WTC11 (cell line): ENCODE data around the gene LUC7L. TPM values are rescaled to one million over a fixed set of nuclear protein-coding genes. Genes with fewer than 3 reads are reported as not detected.

Experiments
- ATAC-seq: fragments of 200-7000 bp; cut with Tn5 transposase; 2 replicates; pipeline ENCODE4 v1.10.0; 2021; ENCODE audit warnings: mild to moderate bottlenecking, moderate library complexity
- CTCF ChIA-PET: fragments of 300-600 bp; sonication (Branson Sonifier 250); formaldehyde crosslinking; loops from one replicate; lab custom pipeline; 2021; ENCODE audit warnings: antibody characterized with exemption; lab: Charles Lee
- POLR2A ChIA-PET: fragments of 350-600 bp; sonication (Branson Sonifier 250); formaldehyde crosslinking; loops from one replicate; lab custom pipeline; 2021; ENCODE audit warnings: antibody characterized with exemption; lab: Charles Lee
- DNase-seq: peaks from one replicate; pipeline ENCODE4 v3.0.0; 2021; ENCODE audit warnings: low spot score
- H3K27ac Mint-ChIP-seq: 2 replicates; pipeline ENCODE4 v1.8.0; 2021; ENCODE audit warnings: mixed read lengths
- H3K27me3 Mint-ChIP-seq: 2 replicates; pipeline ENCODE4 v1.8.0; 2021; ENCODE audit warnings: low read depth, mild to moderate bottlenecking, moderate library complexity, mixed read lengths
- H3K36me3 Mint-ChIP-seq: 2 replicates; pipeline ENCODE4 v1.8.0; 2021; ENCODE audit warnings: mixed read lengths
- H3K4me1 Mint-ChIP-seq: 2 replicates; pipeline ENCODE4 v1.8.0; 2022; ENCODE audit warnings: mixed read lengths
- H3K4me3 Mint-ChIP-seq: 2 replicates; pipeline ENCODE4 v1.8.0; 2021; ENCODE audit warnings: mild to moderate bottlenecking, moderate library complexity, mixed read lengths
- H3K9me3 Mint-ChIP-seq: 2 replicates; pipeline ENCODE4 v1.8.0; 2021; ENCODE audit warnings: mixed read lengths
- ARID4B ChIP-seq: sonication (generic); formaldehyde crosslinking; IDR thresholded peaks from 2 replicates; pipeline ENCODE4 v1.8.0; 2023; ENCODE audit warnings: missing genetic modification reagents, mild to moderate bottlenecking, borderline replicate concordance
- ATF1 ChIP-seq: sonication (generic); formaldehyde crosslinking; IDR thresholded peaks from 2 replicates; pipeline ENCODE4 v1.8.1; 2023; ENCODE audit warnings: mild to moderate bottlenecking, moderate library complexity, missing genetic modification reagents
- EMX1 ChIP-seq: fragments of 250-450 bp; sonication (Bioruptor Pico); IDR thresholded peaks from 2 replicates; pipeline ENCODE4 v1.8.0; 2021; ENCODE audit warnings: mild to moderate bottlenecking
- ETV6 ChIP-seq: sonication (generic); formaldehyde crosslinking; IDR thresholded peaks from 2 replicates; pipeline ENCODE4 v1.8.1; 2022; ENCODE audit warnings: mild to moderate bottlenecking, missing genetic modification reagents
- FOXK1 ChIP-seq: sonication (generic); formaldehyde crosslinking; IDR thresholded peaks from 2 replicates; pipeline ENCODE4 v1.8.0; 2022; ENCODE audit warnings: mild to moderate bottlenecking, moderate library complexity, missing genetic modification reagents
- FOXP1 ChIP-seq: sonication (generic); formaldehyde crosslinking; IDR thresholded peaks from 2 replicates; pipeline ENCODE4 v1.8.0; 2022; ENCODE audit warnings: missing genetic modification reagents, mild to moderate bottlenecking, moderate library complexity, borderline replicate concordance
- GABPB1 ChIP-seq: sonication (generic); formaldehyde crosslinking; IDR thresholded peaks from 2 replicates; pipeline ENCODE4 v1.8.1; 2023; ENCODE audit warnings: mild to moderate bottlenecking, missing genetic modification reagents
- IRF1 ChIP-seq: sonication (generic); formaldehyde crosslinking; IDR thresholded peaks from 2 replicates; pipeline ENCODE4 v1.8.0; 2023; ENCODE audit warnings: missing genetic modification reagents
- MXD4 ChIP-seq: fragments of 250-450 bp; sonication (Bioruptor Pico); IDR thresholded peaks from 2 replicates; pipeline ENCODE4 v1.8.0; 2021; ENCODE audit warnings: mild to moderate bottlenecking, moderate library complexity, borderline replicate concordance
- MYBL2 ChIP-seq: sonication (generic); formaldehyde crosslinking; IDR thresholded peaks from 2 replicates; pipeline ENCODE4 v1.8.1; 2023; ENCODE audit warnings: mild to moderate bottlenecking, moderate library complexity, missing genetic modification reagents
- NFE2L1 ChIP-seq: sonication (generic); formaldehyde crosslinking; IDR thresholded peaks from 2 replicates; pipeline ENCODE4 v1.8.1; 2023; ENCODE audit warnings: missing genetic modification reagents
- OVOL2 ChIP-seq: fragments of 250-450 bp; sonication (Bioruptor Pico); IDR thresholded peaks from 2 replicates; pipeline ENCODE4 v1.9.0; 2021; ENCODE audit warnings: mild to moderate bottlenecking, borderline replicate concordance
- PRRX2 ChIP-seq: fragments of 250-450 bp; sonication (Bioruptor Pico); IDR thresholded peaks from 2 replicates; pipeline ENCODE4 v1.8.0; 2021; ENCODE audit warnings: mild to moderate bottlenecking
- SMAD4 ChIP-seq: sonication (generic); formaldehyde crosslinking; IDR thresholded peaks from 2 replicates; pipeline ENCODE4 v1.8.0; 2022; ENCODE audit warnings: mild to moderate bottlenecking, missing genetic modification reagents
- SOX15 ChIP-seq: fragments of 250-450 bp; sonication (Bioruptor Pico); IDR thresholded peaks from 2 replicates; pipeline ENCODE4 v1.9.0; 2021; ENCODE audit warnings: mild to moderate bottlenecking
- SP1 ChIP-seq: sonication (generic); formaldehyde crosslinking; conservative IDR thresholded peaks from 2 replicates; pipeline ENCODE4 v1.8.1; 2022; ENCODE audit warnings: missing genetic modification reagents
- TP53 ChIP-seq: sonication (generic); formaldehyde crosslinking; IDR thresholded peaks from 2 replicates; pipeline ENCODE4 v1.8.1; 2023; ENCODE audit warnings: mild to moderate bottlenecking, missing genetic modification reagents
- USF2 ChIP-seq: sonication (generic); formaldehyde crosslinking; IDR thresholded peaks from 2 replicates; pipeline ENCODE4 v1.8.1; 2023; ENCODE audit warnings: mild to moderate bottlenecking, missing genetic modification reagents, moderate library complexity
- ZBTB21 ChIP-seq: sonication (generic); formaldehyde crosslinking; IDR thresholded peaks from 2 replicates; pipeline ENCODE4 v1.8.1; 2023; ENCODE audit warnings: mild to moderate bottlenecking, missing genetic modification reagents, borderline replicate concordance
- ZNF263 ChIP-seq: sonication (generic); formaldehyde crosslinking; IDR thresholded peaks from 2 replicates; pipeline ENCODE4 v1.8.1; 2022; ENCODE audit warnings: low read depth, mild to moderate bottlenecking, moderate library complexity, missing genetic modification reagents
- ZNF281 ChIP-seq: sonication (generic); formaldehyde crosslinking; IDR thresholded peaks from 2 replicates; pipeline ENCODE4 v1.8.0; 2023; ENCODE audit warnings: mild to moderate bottlenecking, missing genetic modification reagents
- ZNF416 ChIP-seq: fragments of 250-450 bp; sonication (Bioruptor Pico); IDR thresholded peaks from 2 replicates; pipeline ENCODE4 v1.9.0; 2021; ENCODE audit warnings: mild to moderate bottlenecking, inconsistent platforms
- ZNF423 ChIP-seq: fragments of 250-450 bp; sonication (Bioruptor Pico); IDR thresholded peaks from 2 replicates; pipeline ENCODE4 v2.1.2; 2022; ENCODE audit warnings: mild to moderate bottlenecking, moderate library complexity
- total RNA-seq: library from RNA; stranded (reverse); gene quantifications from 3 replicates; pipeline ENCODE4 v1.2.3, GENCODE V29; 2021

Gene LUC7L
- total RNA-seq, 1 experiment from 2014 or later, result 111 TPM

GRCh38 chr16:266258-267164 lies 37.3 kb upstream of the LUC7L start:
- no peaks in the 10 kb centered on the region for H3K4me1 Mint-ChIP-seq
- no peaks in the 10 kb centered on the region for H3K9me3 Mint-ChIP-seq
- H3K4me3 Mint-ChIP-seq, result no peak overlapping the region
- no peaks in the 10 kb centered on the region; the same call in 1 of the 2 replicates for H3K36me3 Mint-ChIP-seq
- no peaks in the 10 kb centered on the region for H3K27me3 Mint-ChIP-seq
- ATAC-seq (no peak), DNase-seq (no peak)
- CTCF ChIA-PET, result interaction anchor here (0.5 kb wide), 1 partner anchor 28 kb away, joined by 3 read pairs; no protein-coding TSS in a partner anchor
- POLR2A ChIA-PET, result no interaction called here
- TF ChIP-seq FOXP1 (0 out of 2 replicates have a peak, but pooled peaks have one; percentile 12), EMX1 (CRISPR knock-in tag) (no peak)
- no peak overlapping the region for H3K27ac Mint-ChIP-seq

GRCh38 chr16:265711-266110 lies 36.5 kb upstream of the LUC7L start:
- Mint-ChIP-seq H3K9me3 (no peaks in the 10 kb centered on the region), H3K4me3 (no peak overlapping the region), H3K27ac (peak overlapping the region; percentile 76; the same call in 1 of the 2 replicates), H3K36me3 (peaks cover 3% of the 10 kb centered on the region; the same call in 1 of the 2 replicates), H3K4me1 (no peaks in the 10 kb centered on the region), H3K27me3 (no peaks in the 10 kb centered on the region)
- TF ChIP-seq IRF1 (no peak), ZNF423 (CRISPR knock-in tag) (no peak), ZNF263 (CRISPR knock-in tag) (no peak), ZBTB21 (CRISPR knock-in tag) (no peak), MXD4 (no peak), ATF1 (CRISPR knock-in tag) (no peak)
- ChIA-PET CTCF (no interaction called here), POLR2A (no interaction called here)
- no peak for DNase-seq
- no peak for ATAC-seq

GRCh38 chr16:265002-265529 lies 35.8 kb upstream of the LUC7L start:
- Mint-ChIP-seq H3K36me3 (peaks cover 6% of the 10 kb centered on the region; the same call in 1 of the 2 replicates), H3K27me3 (no peaks in the 10 kb centered on the region), H3K4me3 (no peak overlapping the region), H3K9me3 (no peaks in the 10 kb centered on the region), H3K27ac (no peak overlapping the region), H3K4me1 (no peaks in the 10 kb centered on the region)
- POLR2A ChIA-PET, result no interaction called here
- CTCF ChIA-PET, result no interaction called here
- ATAC-seq (no peak), DNase-seq (no peak)
- TF ChIP-seq TP53 (CRISPR knock-in tag) (no peak), ARID4B (CRISPR knock-in tag) (no peak), SMAD4 (CRISPR knock-in tag) (no peak), ZNF281 (CRISPR knock-in tag) (no peak), MYBL2 (CRISPR knock-in tag) (no peak), PRRX2 (CRISPR knock-in tag) (no peak), ETV6 (CRISPR knock-in tag) (no peak), FOXK1 (CRISPR knock-in tag) (no peak), MXD4 (no peak), SP1 (no peak), SOX15 (CRISPR knock-in tag) (no peak), NFE2L1 (CRISPR knock-in tag) (no peak), ZNF416 (no peak), OVOL2 (CRISPR knock-in tag) (no peak), GABPB1 (CRISPR knock-in tag) (no peak), USF2 (no peak)
